ENCODE data around the gene NFIB. TPM values are rescaled to one million over a fixed set of nuclear protein-coding genes. Genes with fewer than 3 reads are reported as not detected.

Gene NFIB
- total RNA-seq, 6 experiments from 2014 or later = 0.69 to 6.2 (median 4.4) TPM

DNA sequence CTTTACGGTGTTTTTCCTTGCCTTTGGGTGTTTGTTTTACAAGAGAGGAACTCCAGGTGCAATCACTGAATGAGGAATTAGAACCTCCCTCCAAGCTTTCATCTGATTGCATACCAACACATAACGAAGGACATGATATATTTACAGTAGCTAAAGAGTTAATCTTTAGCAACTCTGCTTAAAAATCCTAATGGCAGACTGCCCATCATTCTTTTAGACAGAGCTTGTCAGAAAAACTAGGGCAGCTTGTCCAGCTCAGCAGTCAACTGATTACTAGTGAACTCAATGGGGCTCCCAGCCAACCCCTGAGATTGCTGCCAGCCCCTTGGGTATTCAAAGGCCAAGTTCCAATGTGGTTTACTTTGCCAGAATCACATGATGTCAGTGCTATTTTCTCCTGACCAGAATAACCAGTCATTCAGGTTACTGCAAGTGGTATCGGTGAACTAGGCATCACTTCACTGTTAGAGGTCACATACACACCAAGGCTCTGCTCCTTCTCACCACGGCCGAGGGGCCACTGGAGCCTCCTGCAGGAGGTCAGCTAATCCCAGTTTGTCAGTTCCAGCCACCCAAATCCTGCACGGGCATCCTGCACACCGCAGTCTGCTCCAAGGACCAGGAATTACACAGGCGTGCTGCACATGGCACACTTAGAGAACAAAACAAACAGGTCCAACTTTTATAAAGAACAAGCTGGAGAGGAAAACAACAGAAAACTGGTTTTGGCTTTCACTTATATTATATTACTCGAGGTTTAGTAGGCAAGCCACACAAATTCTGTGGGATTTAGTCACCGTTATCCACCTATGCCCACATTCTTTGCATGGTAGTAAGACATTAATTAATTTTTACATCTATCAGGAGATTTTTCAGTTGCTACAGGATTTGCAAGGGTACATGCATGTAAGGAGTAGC, 62.5 kb downstream of the NFIB start:
- Mint-ChIP-seq H3K9me3 (no peaks in the 10 kb centered on the region), H3K36me3 (ENCODE audit: low read depth) (no peaks in the 10 kb centered on the region), H3K4me3 (no peak overlapping the region), H3K4me1 (ENCODE audit: low read depth) (peaks cover 13% of the 10 kb centered on the region), H3K27ac (no peak overlapping the region; the same call in 1 of the 2 replicates), H3K27me3 (ENCODE audit: insufficient read depth) (peaks cover 2% of the 10 kb centered on the region; the same call in 1 of the 2 replicates)
- TF ChIP-seq, protein P1, sequence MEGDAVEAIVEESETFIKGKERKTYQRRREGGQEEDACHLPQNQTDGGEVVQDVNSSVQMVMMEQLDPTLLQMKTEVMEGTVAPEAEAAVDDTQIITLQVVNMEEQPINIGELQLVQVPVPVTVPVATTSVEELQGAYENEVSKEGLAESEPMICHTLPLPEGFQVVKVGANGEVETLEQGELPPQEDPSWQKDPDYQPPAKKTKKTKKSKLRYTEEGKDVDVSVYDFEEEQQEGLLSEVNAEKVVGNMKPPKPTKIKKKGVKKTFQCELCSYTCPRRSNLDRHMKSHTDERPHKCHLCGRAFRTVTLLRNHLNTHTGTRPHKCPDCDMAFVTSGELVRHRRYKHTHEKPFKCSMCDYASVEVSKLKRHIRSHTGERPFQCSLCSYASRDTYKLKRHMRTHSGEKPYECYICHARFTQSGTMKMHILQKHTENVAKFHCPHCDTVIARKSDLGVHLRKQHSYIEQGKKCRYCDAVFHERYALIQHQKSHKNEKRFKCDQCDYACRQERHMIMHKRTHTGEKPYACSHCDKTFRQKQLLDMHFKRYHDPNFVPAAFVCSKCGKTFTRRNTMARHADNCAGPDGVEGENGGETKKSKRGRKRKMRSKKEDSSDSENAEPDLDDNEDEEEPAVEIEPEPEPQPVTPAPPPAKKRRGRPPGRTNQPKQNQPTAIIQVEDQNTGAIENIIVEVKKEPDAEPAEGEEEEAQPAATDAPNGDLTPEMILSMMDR (IDR thresholded peaks at IDR 0.05) = no peak
- DNase-seq = peak; percentile 37

DNA sequence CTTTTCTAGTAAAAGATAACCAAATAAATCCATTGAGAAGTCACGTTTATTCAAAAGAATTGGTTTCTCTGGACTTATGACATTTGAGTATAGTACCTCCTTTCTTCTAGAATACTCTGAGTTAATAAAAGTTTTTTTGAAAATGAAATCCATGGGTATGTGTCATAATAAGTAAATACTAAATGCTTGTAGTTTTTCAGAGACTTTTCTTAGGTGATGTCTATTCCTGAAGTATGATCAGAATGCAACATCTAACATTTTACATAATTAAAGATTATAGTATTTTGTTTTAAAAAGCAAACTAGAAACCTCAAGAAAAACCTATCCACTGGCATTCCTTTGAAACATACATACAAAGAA, 63.2 kb downstream of the NFIB start:
- no peak overlapping the region for H3K4me3 Mint-ChIP-seq
- peaks cover 18% of the 10 kb centered on the region for H3K4me1 Mint-ChIP-seq (ENCODE audit: low read depth)
- H3K27me3 Mint-ChIP-seq (ENCODE audit: insufficient read depth) = peaks cover 2% of the 10 kb centered on the region; the same call in 1 of the 2 replicates
- TF ChIP-seq, protein P1 (IDR thresholded peaks at IDR 0.05) = no peak
- no peak for DNase-seq
- no peaks in the 10 kb centered on the region for H3K36me3 Mint-ChIP-seq (ENCODE audit: low read depth)
- H3K27ac Mint-ChIP-seq = no peak overlapping the region
- no peaks in the 10 kb centered on the region for H3K9me3 Mint-ChIP-seq

DNA sequence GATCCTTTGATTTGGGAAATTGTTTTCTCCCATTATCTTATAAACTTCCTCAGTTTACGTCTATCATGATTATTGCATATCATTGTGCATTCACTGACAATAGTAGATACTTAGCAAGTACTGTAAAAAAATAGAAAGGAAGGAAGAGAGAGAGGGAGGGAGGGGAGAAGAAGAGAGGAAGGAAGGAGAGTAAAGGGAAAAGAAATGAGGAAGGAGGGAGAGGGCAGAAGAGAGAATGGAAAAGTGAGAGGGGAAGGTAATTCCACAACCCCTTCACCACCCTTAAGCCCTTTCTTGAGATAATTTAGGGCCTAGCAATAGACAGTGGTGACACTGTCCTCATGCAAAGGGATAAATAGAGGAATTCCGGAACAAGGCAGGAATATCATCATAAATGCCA, 64.4 kb downstream of the NFIB start:
- TF ChIP-seq, protein P1 (IDR thresholded peaks at IDR 0.05) = no peak
- H3K4me3 Mint-ChIP-seq = no peak overlapping the region
- H3K27ac Mint-ChIP-seq = no peak overlapping the region
- no peaks in the 10 kb centered on the region for H3K36me3 Mint-ChIP-seq (ENCODE audit: low read depth)
- peaks cover 2% of the 10 kb centered on the region; the same call in 1 of the 2 replicates for H3K27me3 Mint-ChIP-seq (ENCODE audit: insufficient read depth)
- H3K9me3 Mint-ChIP-seq = no peaks in the 10 kb centered on the region
- peaks cover 18% of the 10 kb centered on the region for H3K4me1 Mint-ChIP-seq (ENCODE audit: low read depth)
- DNase-seq = no peak

DNA sequence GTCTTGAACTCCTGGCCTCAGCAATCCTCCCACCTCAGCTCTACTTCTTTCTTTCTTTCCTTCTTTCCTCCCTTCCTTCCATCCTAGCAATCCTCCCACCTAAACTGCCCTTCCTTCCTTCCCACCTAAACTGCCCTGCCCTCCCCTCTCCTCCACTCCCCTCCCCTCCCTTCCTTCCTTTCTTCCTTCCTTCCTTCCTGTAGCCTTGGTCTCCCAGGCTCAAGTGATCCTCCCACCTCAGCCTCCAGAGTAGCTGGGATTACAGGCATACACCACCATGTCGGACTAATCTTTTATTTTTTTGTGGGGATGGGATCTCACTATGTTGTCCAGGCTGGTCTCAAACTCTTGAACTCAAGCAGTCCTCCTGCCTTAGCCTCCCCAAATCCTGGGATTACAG, 65.8 kb downstream of the NFIB start:
- H3K4me1 Mint-ChIP-seq (ENCODE audit: low read depth) = peaks cover 18% of the 10 kb centered on the region

DNA sequence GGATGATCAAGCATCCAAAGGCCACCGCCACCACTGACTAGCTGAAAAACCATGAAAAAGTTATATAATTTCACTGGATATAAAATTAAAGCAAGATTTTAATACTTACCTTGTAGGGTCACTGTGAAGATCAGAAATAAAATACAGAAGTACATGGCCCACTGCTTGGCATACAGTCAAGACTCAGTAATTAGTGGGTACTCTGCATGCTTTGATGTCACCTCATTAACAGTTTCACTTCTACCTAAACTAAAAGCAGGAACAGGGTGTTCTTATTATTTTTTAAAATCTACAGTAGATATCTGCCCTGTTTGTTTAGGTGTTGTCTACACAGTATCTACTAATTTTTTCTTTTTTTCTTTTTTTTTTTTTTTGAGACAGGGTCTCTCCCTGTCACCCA, 66.4 kb downstream of the NFIB start:
- Mint-ChIP-seq H3K36me3 (ENCODE audit: low read depth) (no peaks in the 10 kb centered on the region), H3K4me1 (ENCODE audit: low read depth) (peaks cover 18% of the 10 kb centered on the region), H3K27ac (no peak overlapping the region), H3K9me3 (no peaks in the 10 kb centered on the region), H3K27me3 (ENCODE audit: insufficient read depth) (peaks cover 2% of the 10 kb centered on the region; the same call in 1 of the 2 replicates), H3K4me3 (no peak overlapping the region)
- TF ChIP-seq, protein P1 (IDR thresholded peaks at IDR 0.05) = no peak
- no peak for DNase-seq

More for the DNA sequence above, 65.8 kb downstream of the NFIB start:
- Mint-ChIP-seq H3K36me3 (ENCODE audit: low read depth) (no peaks in the 10 kb centered on the region), H3K27ac (no peak overlapping the region), H3K4me3 (no peak overlapping the region), H3K27me3 (ENCODE audit: insufficient read depth) (peaks cover 2% of the 10 kb centered on the region; the same call in 1 of the 2 replicates), H3K9me3 (no peaks in the 10 kb centered on the region)
- DNase-seq = no peak
- TF ChIP-seq, protein P1 (IDR thresholded peaks at IDR 0.05) = no peak

All from HFFc6 (cell line).